HepG2 (cell line): ENCODE data around the gene TTLL10. TPM values are rescaled to one million over a fixed set of nuclear protein-coding genes. Genes with fewer than 3 reads are reported as not detected.

Experiments
- NCOA2 ChIP-seq: sonication (generic); formaldehyde crosslinking; IDR thresholded peaks from 2 replicates; pipeline ENCODE4 v1.8.0; 2022; ENCODE audit warnings: inconsistent platforms
- TBX3 ChIP-seq: fragments of 450-650 bp; IDR thresholded peaks from 2 replicates; pipeline ENCODE4 v1.6.1; 2017; ENCODE audit warnings: antibody characterized with exemption, mild to moderate bottlenecking, inconsistent platforms, borderline replicate concordance
- ZNF143 ChIP-seq: sonication (generic); formaldehyde crosslinking; IDR thresholded peaks from 2 replicates; pipeline ENCODE4 v1.4.0; 2020; ENCODE audit warnings: missing genetic modification reagents
- ZNF556 ChIP-seq: sonication (generic); formaldehyde crosslinking; IDR thresholded peaks from 2 replicates; pipeline ENCODE4 v1.4.0; 2020; ENCODE audit warnings: mild to moderate bottlenecking, missing genetic modification reagents, borderline replicate concordance
- ZNF670 ChIP-seq: sonication (generic); formaldehyde crosslinking; IDR thresholded peaks from 2 replicates; pipeline ENCODE4 v1.8.0; 2022; ENCODE audit warnings: mild to moderate bottlenecking, missing genetic modification reagents, borderline replicate concordance
- polyA plus RNA-seq, 8 experiments: library from polyadenylated mRNA; depleted of rRNA in 3 of 8; stranded (reverse) in 7 of 8; unstranded in 1 of 8; fragments of >200 nt; fragmentation: Illumina TruSeq in 4 of 8; extraction: Trizol in 4 of 8; gene quantifications; 2 replicates each; pipeline versions ENCODE4 v1.2.1 to v1.2.3, GENCODE V29; 2011 to 2016; ENCODE audit warnings: low read depth in 4 of 8, missing spikeins in 1 of 8, mixed read lengths in 1 of 8; ENCODE audit not compliant: insufficient read depth in 1 of 8
- total RNA-seq, 5 experiments: library from RNA; depleted of rRNA; stranded (reverse); fragments of >200 nt; fragmentation: Illumina TruSeq; extraction: Trizol; gene quantifications; 2 replicates each; pipeline ENCODE4 v1.2.3, GENCODE V29; 2016; ENCODE audit warnings: low read depth in 1 of 5
- TF ChIP-seq, protein P1 (sequence below): sonication (generic); formaldehyde crosslinking; IDR thresholded peaks from 2 replicates; pipeline ENCODE4 v1.4.0; 2020; ENCODE audit warnings: low read depth, missing genetic modification reagents
- TF ChIP-seq, protein P2 (sequence below): sonication (generic); formaldehyde crosslinking; IDR thresholded peaks from 2 replicates; pipeline ENCODE4 v1.4.0; 2020; ENCODE audit warnings: missing genetic modification reagents
- TF ChIP-seq, protein P3 (sequence below): sonication (generic); formaldehyde crosslinking; IDR thresholded peaks from 2 replicates; pipeline ENCODE4 v1.5.1; 2020; ENCODE audit warnings: mild to moderate bottlenecking, missing genetic modification reagents, moderate library complexity
- TF ChIP-seq, protein P4 (sequence below): sonication (generic); formaldehyde crosslinking; IDR thresholded peaks from 2 replicates; pipeline ENCODE4 v1.5.1; 2020; ENCODE audit warnings: missing genetic modification reagents, mild to moderate bottlenecking, borderline replicate concordance
- TF ChIP-seq, protein P5 (sequence below): sonication (generic); formaldehyde crosslinking; IDR thresholded peaks from 2 replicates; pipeline ENCODE4 v1.4.0; 2020; ENCODE audit warnings: missing genetic modification reagents, borderline replicate concordance
- TF ChIP-seq, protein P6 (sequence below): sonication (generic); formaldehyde crosslinking; conservative IDR thresholded peaks from 2 replicates; pipeline ENCODE4 v1.4.0; 2020; ENCODE audit warnings: missing genetic modification reagents

Gene TTLL10
- total and polyA plus RNA-seq, 2 of the 13 experiments (the other 11 are each of a cell fraction or from before 2014, with no cell fraction given): not detected

DNA sequence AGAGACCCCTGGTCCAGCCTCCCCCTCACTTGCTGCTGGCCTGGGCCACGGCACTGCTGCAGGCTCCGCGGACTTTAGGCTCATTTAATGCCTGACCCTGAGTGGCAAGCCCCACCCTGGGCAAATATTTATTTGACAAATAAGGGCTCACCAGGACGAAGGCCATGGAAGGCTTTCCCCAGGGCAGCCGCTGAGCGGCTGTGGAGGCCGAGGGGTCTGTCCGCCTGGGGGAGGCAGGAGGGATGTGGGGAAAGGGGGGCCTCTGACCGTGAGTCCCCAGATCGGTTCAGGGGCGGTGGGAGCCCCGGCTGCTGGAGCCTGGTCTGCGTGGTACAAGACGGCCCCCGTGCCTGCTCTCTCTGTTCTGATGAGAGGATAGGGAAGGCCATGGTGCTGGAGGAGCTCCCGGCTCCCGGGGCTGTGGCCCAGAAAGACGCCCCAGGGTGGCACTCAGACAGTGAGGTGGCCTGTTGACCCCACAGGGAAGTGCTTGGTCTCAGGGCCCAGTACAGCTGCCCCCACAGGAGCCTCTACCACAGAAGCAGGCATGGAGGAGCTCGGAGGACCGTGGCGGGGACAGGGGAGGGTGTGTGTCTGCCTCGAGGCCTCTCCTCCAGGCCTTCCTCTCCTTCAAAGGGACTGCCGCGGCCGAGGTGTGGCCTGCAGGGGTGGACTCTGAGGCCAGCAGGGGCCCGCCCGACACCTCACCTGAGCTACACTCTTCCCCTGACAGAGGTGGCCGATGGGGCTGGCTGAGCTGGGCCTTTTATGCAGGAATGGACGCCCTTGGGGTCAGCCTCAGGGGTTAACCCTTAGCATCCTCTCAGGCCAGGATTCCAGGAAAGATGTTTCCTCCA lies 48.7 kb upstream of the TTLL10 start (continued):
- TF ChIP-seq, protein P1, sequence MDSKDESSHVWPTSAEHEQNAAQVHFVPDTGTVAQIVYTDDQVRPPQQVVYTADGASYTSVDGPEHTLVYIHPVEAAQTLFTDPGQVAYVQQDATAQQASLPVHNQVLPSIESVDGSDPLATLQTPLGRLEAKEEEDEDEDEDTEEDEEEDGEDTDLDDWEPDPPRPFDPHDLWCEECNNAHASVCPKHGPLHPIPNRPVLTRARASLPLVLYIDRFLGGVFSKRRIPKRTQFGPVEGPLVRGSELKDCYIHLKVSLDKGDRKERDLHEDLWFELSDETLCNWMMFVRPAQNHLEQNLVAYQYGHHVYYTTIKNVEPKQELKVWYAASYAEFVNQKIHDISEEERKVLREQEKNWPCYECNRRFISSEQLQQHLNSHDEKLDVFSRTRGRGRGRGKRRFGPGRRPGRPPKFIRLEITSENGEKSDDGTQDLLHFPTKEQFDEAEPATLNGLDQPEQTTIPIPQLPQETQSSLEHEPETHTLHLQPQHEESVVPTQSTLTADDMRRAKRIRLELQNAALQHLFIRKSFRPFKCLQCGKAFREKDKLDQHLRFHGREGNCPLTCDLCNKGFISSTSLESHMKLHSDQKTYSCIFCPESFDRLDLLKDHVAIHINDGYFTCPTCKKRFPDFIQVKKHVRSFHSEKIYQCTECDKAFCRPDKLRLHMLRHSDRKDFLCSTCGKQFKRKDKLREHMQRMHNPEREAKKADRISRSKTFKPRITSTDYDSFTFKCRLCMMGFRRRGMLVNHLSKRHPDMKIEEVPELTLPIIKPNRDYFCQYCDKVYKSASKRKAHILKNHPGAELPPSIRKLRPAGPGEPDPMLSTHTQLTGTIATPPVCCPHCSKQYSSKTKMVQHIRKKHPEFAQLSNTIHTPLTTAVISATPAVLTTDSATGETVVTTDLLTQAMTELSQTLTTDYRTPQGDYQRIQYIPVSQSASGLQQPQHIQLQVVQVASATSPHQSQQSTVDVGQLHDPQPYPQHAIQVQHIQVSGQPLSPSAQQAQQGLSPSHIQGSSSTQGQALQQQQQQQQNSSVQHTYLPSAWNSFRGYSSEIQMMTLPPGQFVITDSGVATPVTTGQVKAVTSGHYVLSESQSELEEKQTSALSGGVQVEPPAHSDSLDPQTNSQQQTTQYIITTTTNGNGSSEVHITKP (CRISPR knock-in tag): 0 out of 2 replicates have a peak, but pooled peaks have one; percentile 24
- TF ChIP-seq, protein P2, sequence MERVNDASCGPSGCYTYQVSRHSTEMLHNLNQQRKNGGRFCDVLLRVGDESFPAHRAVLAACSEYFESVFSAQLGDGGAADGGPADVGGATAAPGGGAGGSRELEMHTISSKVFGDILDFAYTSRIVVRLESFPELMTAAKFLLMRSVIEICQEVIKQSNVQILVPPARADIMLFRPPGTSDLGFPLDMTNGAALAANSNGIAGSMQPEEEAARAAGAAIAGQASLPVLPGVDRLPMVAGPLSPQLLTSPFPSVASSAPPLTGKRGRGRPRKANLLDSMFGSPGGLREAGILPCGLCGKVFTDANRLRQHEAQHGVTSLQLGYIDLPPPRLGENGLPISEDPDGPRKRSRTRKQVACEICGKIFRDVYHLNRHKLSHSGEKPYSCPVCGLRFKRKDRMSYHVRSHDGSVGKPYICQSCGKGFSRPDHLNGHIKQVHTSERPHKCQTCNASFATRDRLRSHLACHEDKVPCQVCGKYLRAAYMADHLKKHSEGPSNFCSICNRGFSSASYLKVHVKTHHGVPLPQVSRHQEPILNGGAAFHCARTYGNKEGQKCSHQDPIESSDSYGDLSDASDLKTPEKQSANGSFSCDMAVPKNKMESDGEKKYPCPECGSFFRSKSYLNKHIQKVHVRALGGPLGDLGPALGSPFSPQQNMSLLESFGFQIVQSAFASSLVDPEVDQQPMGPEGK (CRISPR knock-in tag): peak; percentile 95
- TF ChIP-seq ZNF670 (CRISPR knock-in tag) (0 out of 2 replicates have a peak, but pooled peaks have one; percentile 23), ZNF556 (CRISPR knock-in tag) (peak; percentile 42; the same call in 1 of the 2 replicates), TBX3 (peak; percentile 96), NCOA2 (CRISPR knock-in tag) (peak; percentile 71), ZNF143 (CRISPR knock-in tag) (peak; percentile 22; the same call in 1 of the 2 replicates)
- TF ChIP-seq, protein P3, sequence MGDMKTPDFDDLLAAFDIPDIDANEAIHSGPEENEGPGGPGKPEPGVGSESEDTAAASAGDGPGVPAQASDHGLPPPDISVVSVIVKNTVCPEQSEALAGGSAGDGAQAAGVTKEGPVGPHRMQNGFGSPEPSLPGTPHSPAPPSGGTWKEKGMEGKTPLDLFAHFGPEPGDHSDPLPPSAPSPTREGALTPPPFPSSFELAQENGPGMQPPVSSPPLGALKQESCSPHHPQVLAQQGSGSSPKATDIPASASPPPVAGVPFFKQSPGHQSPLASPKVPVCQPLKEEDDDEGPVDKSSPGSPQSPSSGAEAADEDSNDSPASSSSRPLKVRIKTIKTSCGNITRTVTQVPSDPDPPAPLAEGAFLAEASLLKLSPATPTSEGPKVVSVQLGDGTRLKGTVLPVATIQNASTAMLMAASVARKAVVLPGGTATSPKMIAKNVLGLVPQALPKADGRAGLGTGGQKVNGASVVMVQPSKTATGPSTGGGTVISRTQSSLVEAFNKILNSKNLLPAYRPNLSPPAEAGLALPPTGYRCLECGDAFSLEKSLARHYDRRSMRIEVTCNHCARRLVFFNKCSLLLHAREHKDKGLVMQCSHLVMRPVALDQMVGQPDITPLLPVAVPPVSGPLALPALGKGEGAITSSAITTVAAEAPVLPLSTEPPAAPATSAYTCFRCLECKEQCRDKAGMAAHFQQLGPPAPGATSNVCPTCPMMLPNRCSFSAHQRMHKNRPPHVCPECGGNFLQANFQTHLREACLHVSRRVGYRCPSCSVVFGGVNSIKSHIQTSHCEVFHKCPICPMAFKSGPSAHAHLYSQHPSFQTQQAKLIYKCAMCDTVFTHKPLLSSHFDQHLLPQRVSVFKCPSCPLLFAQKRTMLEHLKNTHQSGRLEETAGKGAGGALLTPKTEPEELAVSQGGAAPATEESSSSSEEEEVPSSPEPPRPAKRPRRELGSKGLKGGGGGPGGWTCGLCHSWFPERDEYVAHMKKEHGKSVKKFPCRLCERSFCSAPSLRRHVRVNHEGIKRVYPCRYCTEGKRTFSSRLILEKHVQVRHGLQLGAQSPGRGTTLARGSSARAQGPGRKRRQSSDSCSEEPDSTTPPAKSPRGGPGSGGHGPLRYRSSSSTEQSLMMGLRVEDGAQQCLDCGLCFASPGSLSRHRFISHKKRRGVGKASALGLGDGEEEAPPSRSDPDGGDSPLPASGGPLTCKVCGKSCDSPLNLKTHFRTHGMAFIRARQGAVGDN (CRISPR knock-in tag): peak; percentile 92
- TF ChIP-seq, protein P4, sequence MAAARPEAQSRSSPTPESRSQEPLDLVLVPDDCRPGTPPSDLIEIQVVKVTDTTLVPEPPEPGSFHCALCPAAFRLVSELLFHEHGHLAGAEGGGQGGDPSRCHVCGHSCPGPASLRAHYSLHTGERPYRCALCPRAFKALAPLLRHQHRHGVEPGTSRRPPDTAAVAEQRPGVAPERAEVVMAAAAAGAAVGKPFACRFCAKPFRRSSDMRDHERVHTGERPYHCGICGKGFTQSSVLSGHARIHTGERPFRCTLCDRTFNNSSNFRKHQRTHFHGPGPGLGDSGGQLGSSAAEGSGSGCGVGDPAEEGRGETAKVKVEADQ (CRISPR knock-in tag): no peak
- TF ChIP-seq, protein P5, sequence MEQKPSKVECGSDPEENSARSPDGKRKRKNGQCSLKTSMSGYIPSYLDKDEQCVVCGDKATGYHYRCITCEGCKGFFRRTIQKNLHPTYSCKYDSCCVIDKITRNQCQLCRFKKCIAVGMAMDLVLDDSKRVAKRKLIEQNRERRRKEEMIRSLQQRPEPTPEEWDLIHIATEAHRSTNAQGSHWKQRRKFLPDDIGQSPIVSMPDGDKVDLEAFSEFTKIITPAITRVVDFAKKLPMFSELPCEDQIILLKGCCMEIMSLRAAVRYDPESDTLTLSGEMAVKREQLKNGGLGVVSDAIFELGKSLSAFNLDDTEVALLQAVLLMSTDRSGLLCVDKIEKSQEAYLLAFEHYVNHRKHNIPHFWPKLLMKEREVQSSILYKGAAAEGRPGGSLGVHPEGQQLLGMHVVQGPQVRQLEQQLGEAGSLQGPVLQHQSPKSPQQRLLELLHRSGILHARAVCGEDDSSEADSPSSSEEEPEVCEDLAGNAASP (CRISPR knock-in tag): peak; percentile 86
- TF ChIP-seq, protein P6, sequence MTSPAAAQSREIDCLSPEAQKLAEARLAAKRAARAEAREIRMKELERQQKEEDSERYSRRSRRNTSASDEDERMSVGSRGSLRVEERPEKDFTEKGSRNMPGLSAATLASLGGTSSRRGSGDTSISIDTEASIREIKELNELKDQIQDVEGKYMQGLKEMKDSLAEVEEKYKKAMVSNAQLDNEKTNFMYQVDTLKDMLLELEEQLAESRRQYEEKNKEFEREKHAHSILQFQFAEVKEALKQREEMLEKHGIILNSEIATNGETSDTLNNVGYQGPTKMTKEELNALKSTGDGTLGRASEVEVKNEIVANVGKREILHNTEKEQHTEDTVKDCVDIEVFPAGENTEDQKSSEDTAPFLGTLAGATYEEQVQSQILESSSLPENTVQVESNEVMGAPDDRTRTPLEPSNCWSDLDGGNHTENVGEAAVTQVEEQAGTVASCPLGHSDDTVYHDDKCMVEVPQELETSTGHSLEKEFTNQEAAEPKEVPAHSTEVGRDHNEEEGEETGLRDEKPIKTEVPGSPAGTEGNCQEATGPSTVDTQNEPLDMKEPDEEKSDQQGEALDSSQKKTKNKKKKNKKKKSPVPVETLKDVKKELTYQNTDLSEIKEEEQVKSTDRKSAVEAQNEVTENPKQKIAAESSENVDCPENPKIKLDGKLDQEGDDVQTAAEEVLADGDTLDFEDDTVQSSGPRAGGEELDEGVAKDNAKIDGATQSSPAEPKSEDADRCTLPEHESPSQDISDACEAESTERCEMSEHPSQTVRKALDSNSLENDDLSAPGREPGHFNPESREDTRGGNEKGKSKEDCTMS: no peak
